Lower leg skin (tissue), 4 donors: ENCODE results near the gene ZNF839. TPM values are rescaled to one million over a fixed set of nuclear protein-coding genes. Genes with fewer than 3 reads are reported as not detected.
"Not testable (repeated sequence)": the region's sequence is repeated elsewhere in the genome, so short reads cannot be mapped to it uniquely, and the experiment has no call there.

Source experiments
- DNase-seq, 2 donors: peaks; one replicate each; pipeline ENCODE4 v3.0.0-alpha.2; 2019; ENCODE audit warnings: low spot score in 2 of 2
- H3K4me3 ChIP-seq: fragments of 200-600 bp; sonication (generic); 2 replicates; pipeline ENCODE4 v1.5.1; 2017; ENCODE audit warnings: mild to moderate bottlenecking, low read depth; ENCODE audit not compliant: poor library complexity, severe bottlenecking
- CTCF ChIP-seq, 3 donors: fragments of 450-650 bp; IDR thresholded peaks; one replicate each; pipeline ENCODE4 v1.5.1; 2016; ENCODE audit warnings: antibody characterized with exemption in 3 of 3, mild to moderate bottlenecking in 3 of 3, moderate library complexity in 2 of 3
- POLR2A ChIP-seq, 2 donors: fragments of 450-650 bp; IDR thresholded peaks; one replicate each; pipeline ENCODE4 v1.6.1; 2016 to 2017; ENCODE audit warnings: antibody characterized with exemption in 2 of 2, mild to moderate bottlenecking in 1 of 2, moderate library complexity in 1 of 2
- WGBS, 2 donors: methylation state at CpG; one replicate each; pipeline ENCODE4 v1.1.5; 2018; 5-methylcytosine and 5-hydroxymethylcytosine counted together
- intact Hi-C: fragments of 100-400 bp; cut with DNase I; formaldehyde crosslinking; loops from one replicate; pipeline ENCODE4 v1.15.0; 2023; ENCODE audit warnings: low total_unique reads
- total RNA-seq, 4 donors: library from RNA; depleted of rRNA; stranded (reverse); fragments of >200 nt; gene quantifications; one replicate each; pipeline ENCODE4 v1.1.0, GENCODE V29; 2016

ZNF839 gene
- total RNA-seq, 4 donors from 2014 or later: 10.7 to 15.2 (median 13.6) TPM

DNA sequence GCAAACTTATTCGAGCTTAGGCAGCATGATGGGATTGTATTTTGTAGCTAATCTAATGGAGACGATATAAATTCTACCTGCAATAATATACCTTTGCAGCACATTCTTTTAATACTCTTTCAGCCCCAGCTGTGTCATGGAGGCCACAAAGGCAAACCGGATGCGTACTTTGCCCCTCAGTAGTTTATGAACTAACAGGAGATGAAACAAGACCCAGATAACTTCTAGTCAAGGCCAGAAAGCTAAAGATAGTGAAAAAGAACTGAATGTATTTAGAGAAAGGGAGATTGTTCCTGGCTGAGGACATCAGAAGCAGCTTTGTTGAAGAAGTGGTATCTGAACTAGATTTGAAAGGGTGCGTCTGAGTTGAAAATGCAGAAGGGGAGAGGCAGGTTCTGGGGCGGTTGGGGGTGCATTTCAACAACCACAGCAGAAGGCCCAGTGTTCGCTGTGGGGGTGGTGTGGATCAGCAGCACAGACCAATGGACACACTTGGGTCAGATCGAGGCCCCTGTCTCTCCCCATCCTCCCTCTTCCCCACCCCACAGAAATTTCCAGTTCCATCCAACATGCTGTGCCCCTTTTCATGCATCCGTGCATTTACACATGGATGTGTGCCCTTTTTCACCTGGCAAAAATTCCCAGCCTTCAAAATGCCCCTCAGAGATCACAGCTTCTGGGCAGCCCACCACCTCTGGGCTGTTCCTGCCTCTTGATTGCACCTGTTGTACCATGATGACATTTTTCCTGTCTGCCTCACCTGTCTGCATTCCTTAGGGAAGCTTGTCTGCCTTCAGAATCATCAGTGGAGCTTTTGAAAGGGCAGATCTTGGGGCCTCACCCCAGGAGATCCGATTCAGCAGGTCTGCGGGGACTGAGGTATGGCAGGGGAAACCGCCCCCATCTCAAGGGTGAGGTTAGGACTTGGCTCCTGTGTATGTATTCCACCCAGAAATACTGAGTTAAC lies 2.2 kb downstream of the ZNF839 start:
- H3K4me3 ChIP-seq: no peak overlapping the region
- TF ChIP-seq CTCF (IDR thresholded peaks at IDR 0.05): no peak
- TF ChIP-seq POLR2A (IDR thresholded peaks at IDR 0.05): no peak
- no peak for DNase-seq
- 88 to 90% methylated on average over 12 of the region's 12 CpGs for WGBS, 2 donors
- intact Hi-C loops: no loop called here

- DNase-seq: peak; percentile 61 to 93
These were observed 3.6 kb downstream of the ZNF839 start for GRCh38 chr14:102323102-102323501.

GRCh38 chr14:102325791-102326345 lies 6.3 kb downstream of the ZNF839 start:
- TF ChIP-seq POLR2A (IDR thresholded peaks at IDR 0.05): no peak
- no peak for TF ChIP-seq CTCF (IDR thresholded peaks at IDR 0.05)
- no peak for DNase-seq
- H3K4me3 ChIP-seq: no peak overlapping the region
- WGBS, 2 donors: 77 to 81% methylated on average over 9 of the region's 9 CpGs
- intact Hi-C loops: no loop called here

More at GRCh38 chr14:102323102-102323501, 3.6 kb downstream of the ZNF839 start:
- TF ChIP-seq CTCF (IDR thresholded peaks at IDR 0.05) (no peak), POLR2A (IDR thresholded peaks at IDR 0.05) (no peak)
- 28% methylated on average over 8 of the region's 8 CpGs for WGBS, 2 donors
- intact Hi-C loops: no loop called here
- H3K4me3 ChIP-seq: no peak overlapping the region

DNA sequence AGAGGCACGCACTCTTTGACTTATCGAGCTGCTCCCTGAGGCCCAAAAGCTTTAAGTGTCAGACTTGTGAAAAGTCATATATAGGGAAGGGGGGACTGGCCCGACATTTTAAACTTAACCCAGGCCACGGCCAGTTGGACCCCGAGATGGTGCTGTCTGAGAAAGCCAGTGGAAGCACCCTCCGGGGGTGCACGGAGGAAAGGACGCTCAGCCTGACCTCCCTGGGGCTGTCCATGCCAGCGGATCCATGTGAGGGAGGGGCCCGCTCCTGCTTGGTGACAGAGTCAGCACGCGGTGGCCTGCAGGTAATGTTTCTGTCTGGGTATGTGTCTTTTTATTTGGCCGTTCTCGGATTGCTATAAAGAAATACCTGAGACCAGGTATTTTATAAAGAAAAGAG lies 7.0 kb downstream of the ZNF839 start:
- H3K4me3 ChIP-seq: no peak overlapping the region
- WGBS, 2 donors: 90 to 94% methylated on average over 14 of the region's 14 CpGs
- intact Hi-C loops: no loop called here
- DNase-seq: no peak
- TF ChIP-seq CTCF (IDR thresholded peaks at IDR 0.05): no peak
- no peak for TF ChIP-seq POLR2A (IDR thresholded peaks at IDR 0.05)

GRCh38 chr14:102329381-102329780 lies 9.8 kb downstream of the ZNF839 start:
- intact Hi-C loops, H3K4me3 ChIP-seq, DNase-seq: not testable (repeated sequence)
- 80 to 86% methylated on average over 6 of the region's 6 CpGs for WGBS, 2 donors

DNA sequence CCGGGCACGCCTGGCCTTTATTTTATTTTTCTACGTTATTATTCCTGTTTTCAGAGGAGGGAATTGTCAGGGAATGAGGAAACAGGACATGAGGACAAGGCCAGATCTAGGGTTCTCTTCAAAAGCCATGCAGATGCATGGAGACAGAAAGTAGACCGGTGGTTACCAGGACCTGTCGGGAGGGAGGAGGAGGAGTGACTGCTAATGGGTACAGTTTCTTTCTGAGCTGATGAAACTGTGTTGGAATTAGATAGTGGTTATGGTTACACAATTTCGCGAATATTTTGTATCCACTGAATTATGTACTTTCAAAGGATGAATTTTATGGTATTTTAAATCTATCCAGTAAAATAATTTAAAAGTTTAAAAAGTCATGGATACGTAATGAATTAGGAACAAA lies 11.3 kb downstream of the ZNF839 start:
- TF ChIP-seq POLR2A (IDR thresholded peaks at IDR 0.05): no peak
- TF ChIP-seq CTCF (IDR thresholded peaks at IDR 0.05): no peak
- intact Hi-C loops: no loop called here
- WGBS, 2 donors: 96 to 97% methylated on average over 8 of the region's 8 CpGs
- H3K4me3 ChIP-seq: no peak overlapping the region
- no peak for DNase-seq
